B cell (primary cell): ENCODE data around the gene IL17RC. TPM values are rescaled to one million over a fixed set of nuclear protein-coding genes. Genes with fewer than 3 reads are reported as not detected.
A peak's percentile ranks its signal among the peaks of the same experiment; 100 is the strongest.

ENCODE experiments used
- ATAC-seq: fragments of 200-7000 bp; cut with Tn5 transposase; one replicate; pipeline ENCODE4 v1.10.0; 2021; ENCODE audit warnings: low read depth, mild to moderate bottlenecking, moderate number of reproducible peaks, moderate library complexity
- CTCF ChIA-PET: fragments of 350-600 bp; sonication (Branson Sonifier 250); formaldehyde crosslinking; loops from one replicate; lab custom pipeline; 2021; ENCODE audit warnings: antibody characterized with exemption, inconsistent platforms; lab: Charles Lee
- POLR2A ChIA-PET: fragments of 350-600 bp; sonication (Branson Sonifier 250); formaldehyde crosslinking; loops from one replicate; lab custom pipeline; 2021; ENCODE audit warnings: antibody characterized with exemption; lab: Charles Lee
- DNase-seq: peaks from one replicate; pipeline ENCODE4 v3.0.0; 2013
- H2AFZ ChIP-seq: 2 replicates; pipeline ENCODE4 v1.6.1; 2012; ENCODE audit warnings: mild to moderate bottlenecking, low read depth, low read length; ENCODE audit not compliant: insufficient read depth, poor library complexity, severe bottlenecking
- H3K27ac ChIP-seq, 2 donors: 1 replicate in 1 of 2; 2 replicates in 1 of 2; pipeline ENCODE4 v1.5.1; 2012 to 2013; ENCODE audit warnings: low read length in 2 of 2, mild to moderate bottlenecking in 2 of 2, moderate library complexity in 1 of 2
- H3K27me3 ChIP-seq, 4 experiments: fragments of 200-600 bp in 1 of 4; sonication (generic) in 1 of 4; replicated peaks in 1 of 4; 1 replicate in 2 of 4; 2 replicates in 2 of 4; pipeline versions ENCODE4 v1.6.1 to v1.7.0; 2013 to 2016; ENCODE audit warnings: low read length in 3 of 4, mild to moderate bottlenecking in 2 of 4, mixed read lengths in 1 of 4, moderate library complexity in 1 of 4; ENCODE audit not compliant: insufficient read depth in 4 of 4, control insufficient read depth in 3 of 4; ENCODE audit errors: control extremely low read depth in 1 of 4
- H3K36me3 ChIP-seq, 2 experiments: replicated peaks in 1 of 2; 1 replicate in 1 of 2; 2 replicates in 1 of 2; pipeline versions ENCODE4 v1.6.1 to v1.7.1; 2013; ENCODE audit warnings: low read length in 1 of 2; ENCODE audit not compliant: insufficient read depth in 2 of 2, control insufficient read depth in 1 of 2; ENCODE audit errors: control extremely low read depth in 1 of 2, extremely low read depth in 1 of 2
- H3K4me1 ChIP-seq, 2 donors: fragments of 200-600 bp in 1 of 2; sonication (generic) in 1 of 2; 1 replicate in 1 of 2; 2 replicates in 1 of 2; pipeline versions ENCODE4 v1.5.1 to v1.6.1; 2013 to 2017; ENCODE audit warnings: low read length in 2 of 2; ENCODE audit not compliant: control insufficient read depth in 2 of 2, insufficient read depth in 2 of 2
- H3K4me2 ChIP-seq: replicated peaks from 2 replicates; pipeline ENCODE3; 2012; ENCODE audit warnings: mild to moderate bottlenecking, low read depth, low read length; ENCODE audit not compliant: poor library complexity, severe bottlenecking
- H3K4me3 ChIP-seq, 5 experiments: fragments of 200-600 bp in 1 of 5; sonication (generic) in 1 of 5; 1 replicate in 3 of 5; 2 replicates in 2 of 5; pipeline versions ENCODE4 v1.5.1 to v1.7.0; 2011 to 2016; ENCODE audit warnings: low read length in 4 of 5, mild to moderate bottlenecking in 4 of 5, low read depth in 2 of 5, control low read depth in 1 of 5, moderate library complexity in 1 of 5; ENCODE audit not compliant: insufficient read depth in 1 of 5; ENCODE audit errors: control extremely low read depth in 1 of 5, extremely low read depth in 1 of 5
- H3K79me2 ChIP-seq: fragments of 200-600 bp; sonication (generic); one replicate; pipeline ENCODE4 v1.6.0; 2016; ENCODE audit warnings: low read length; ENCODE audit not compliant: control insufficient read depth, insufficient read depth
- H3K9ac ChIP-seq: fragments of 200-600 bp; sonication (generic); 2 replicates; pipeline ENCODE4 v1.6.1; 2017; ENCODE audit warnings: mild to moderate bottlenecking, low read length, moderate library complexity
- H3K9me3 ChIP-seq, 3 donors: one replicate each; pipeline versions ENCODE4 v1.6.1 to v1.7.1; 2013; ENCODE audit warnings: low read length in 2 of 3; ENCODE audit not compliant: control insufficient read depth in 2 of 3, insufficient read depth in 1 of 3; ENCODE audit errors: control extremely low read depth in 1 of 3
- H4K20me1 ChIP-seq: 2 replicates; pipeline ENCODE4 v1.6.0; 2012; ENCODE audit warnings: mild to moderate bottlenecking, low read length; ENCODE audit not compliant: insufficient read depth, control insufficient read depth, poor library complexity, severe bottlenecking
- H3K27ac Mint-ChIP-seq: one replicate; pipeline ENCODE4 v1.8.0; 2021; ENCODE audit warnings: mixed read lengths
- H3K27me3 Mint-ChIP-seq: one replicate; pipeline ENCODE4 v1.8.0; 2021; ENCODE audit warnings: mixed read lengths
- H3K4me1 Mint-ChIP-seq: one replicate; pipeline ENCODE4 v1.8.0; 2021; ENCODE audit warnings: mixed read lengths
- H3K4me3 Mint-ChIP-seq: one replicate; pipeline ENCODE4 v1.8.0; 2021; ENCODE audit warnings: mixed read lengths
- H3K9me3 Mint-ChIP-seq: one replicate; pipeline ENCODE4 v1.8.0; 2022; ENCODE audit warnings: mixed read lengths; ENCODE audit not compliant: insufficient read depth
- EZH2 ChIP-seq: IDR thresholded peaks from 2 replicates; pipeline ENCODE4 v1.6.1; 2012; ENCODE audit warnings: borderline replicate concordance, low read depth, mild to moderate bottlenecking, moderate library complexity, low read length; ENCODE audit not compliant: insufficient read depth, poor library complexity, severe bottlenecking
- WGBS: methylation state at CpG from one replicate; pipeline ENCODE4 v1.1.5; 2013; ENCODE audit warnings: missing lambda C conversion rate; ENCODE audit not compliant: insufficient coverage; 5-methylcytosine and 5-hydroxymethylcytosine counted together
- intact Hi-C: fragments of 100-400 bp; cut with micrococcal nuclease; formaldehyde crosslinking; loops from one replicate; pipeline ENCODE4 v1.10.0; 2022
- polyA plus RNA-seq: library from polyadenylated mRNA; depleted of rRNA; stranded (reverse); fragments of >200 nt; gene quantifications from 2 replicates; pipeline ENCODE4 v1.2.3, GENCODE V29; 2012
- total RNA-seq, 2 donors: library from RNA; stranded (reverse); fragments of 120-200 nt in 1 of 2; gene quantifications; 1 replicate in 1 of 2; 2 replicates in 1 of 2; pipeline versions ENCODE4 v1.2.3 to v1.2.4, GENCODE V29; 2013 to 2022
- TF ChIP-seq, protein P1 (sequence below): fragments of 200-600 bp; IDR thresholded peaks from one replicate; pipeline ENCODE4 v1.8.0; 2022; ENCODE audit warnings: antibody characterized with exemption, mild to moderate bottlenecking

The IL17RC gene
- total and polyA plus RNA-seq, 2 donors (not counting 1 experiment from before 2014, with no cell fraction given), result 0.25 to 0.98 TPM

DNA sequence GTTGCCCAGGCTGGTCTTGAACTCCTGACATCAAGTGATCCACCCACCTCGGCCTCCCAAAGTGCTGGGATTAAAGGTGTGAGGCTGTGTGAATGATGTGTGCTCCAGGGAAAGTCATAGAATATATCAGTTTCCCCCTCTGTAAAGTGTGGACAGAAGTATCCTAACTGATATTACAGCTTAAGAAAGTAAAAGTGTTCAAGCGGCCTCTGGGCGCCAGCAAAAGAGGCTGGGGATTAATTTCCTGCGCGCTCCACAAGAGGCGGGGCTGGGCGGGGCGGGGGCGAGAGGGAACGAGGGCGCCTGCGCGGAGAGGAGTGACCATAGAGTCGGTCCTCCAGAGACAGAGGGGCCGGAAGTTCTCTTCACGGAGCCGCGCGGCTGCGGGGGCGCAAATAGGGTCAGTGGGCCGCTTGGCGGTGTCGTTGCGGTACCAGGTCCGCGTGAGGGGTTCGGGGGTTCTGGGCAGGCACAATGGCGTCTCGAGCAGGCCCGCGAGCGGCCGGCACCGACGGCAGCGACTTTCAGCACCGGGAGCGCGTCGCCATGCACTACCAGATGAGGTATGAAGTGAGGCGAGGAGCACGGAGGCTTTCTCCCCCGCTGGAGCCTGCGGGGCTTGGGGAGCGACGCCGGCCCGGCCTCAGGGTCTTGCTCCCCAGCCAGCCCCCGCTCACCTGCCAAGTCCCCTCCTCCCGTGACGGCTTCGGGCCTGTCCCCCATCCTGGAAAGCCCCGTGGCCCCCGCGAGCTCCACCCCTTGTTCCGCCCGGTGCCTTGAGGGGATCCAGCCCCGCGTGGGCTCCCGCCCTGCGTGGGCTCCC lies 26.4 kb upstream of the IL17RC start, which contains the start of gene JAGN1:
JAGN1 (plus strand) TSS at position 362 of the 823 bp plus-strand sequence; CDS start at position 475, 113 bp downstream.
- peak within 1 kb of the TSS; percentile 75 for H3K4me2 ChIP-seq
- no peaks in the 10 kb centered on the region for H3K27me3 Mint-ChIP-seq
- POLR2A ChIA-PET, result interaction anchor here (0.5 to 3.1 kb wide), 14 partner anchors 43 to 494 kb away, joined by 3 to 19 read pairs (median 4); partner anchors contain the start of genes ARPC4, BRPF1, CRELD1 and IRAK2
- H3K9ac ChIP-seq, result peak within 1 kb of the TSS; percentile 100
- H3K4me1 ChIP-seq, result peaks cover 17 to 24% of the 10 kb centered on the region in 2 donors
- H3K4me3 ChIP-seq, result peak within 1 kb of the TSS; percentile 81 to 99 (median 98)
- CTCF ChIA-PET, result interaction anchor here (1.6 to 2.9 kb wide), 3 partner anchors 22 to 163 kb away, joined by 4 to 15 read pairs (median 6); partner anchors contain the start of gene CRELD1
- no peaks in the 10 kb centered on the region for H3K9me3 ChIP-seq
- no peaks in the 10 kb centered on the region for H3K27me3 ChIP-seq
- H4K20me1 ChIP-seq, result no peaks in the 10 kb centered on the region
- intact Hi-C loops, result loop anchor here (1.0 to 5.0 kb wide), 10 partner anchors 43 to 430 kb away; partner anchors contain the start of genes ARPC4, BRPF1, CRELD1 and EMC3
- H3K9me3 Mint-ChIP-seq, result no peaks in the 10 kb centered on the region
- peaks cover 38% of the 10 kb centered on the region for H3K4me1 Mint-ChIP-seq
- peak within 1 kb of the TSS; percentile 100 for H3K27ac ChIP-seq
- TF ChIP-seq EZH2, result no peak
- TF ChIP-seq, protein P1, sequence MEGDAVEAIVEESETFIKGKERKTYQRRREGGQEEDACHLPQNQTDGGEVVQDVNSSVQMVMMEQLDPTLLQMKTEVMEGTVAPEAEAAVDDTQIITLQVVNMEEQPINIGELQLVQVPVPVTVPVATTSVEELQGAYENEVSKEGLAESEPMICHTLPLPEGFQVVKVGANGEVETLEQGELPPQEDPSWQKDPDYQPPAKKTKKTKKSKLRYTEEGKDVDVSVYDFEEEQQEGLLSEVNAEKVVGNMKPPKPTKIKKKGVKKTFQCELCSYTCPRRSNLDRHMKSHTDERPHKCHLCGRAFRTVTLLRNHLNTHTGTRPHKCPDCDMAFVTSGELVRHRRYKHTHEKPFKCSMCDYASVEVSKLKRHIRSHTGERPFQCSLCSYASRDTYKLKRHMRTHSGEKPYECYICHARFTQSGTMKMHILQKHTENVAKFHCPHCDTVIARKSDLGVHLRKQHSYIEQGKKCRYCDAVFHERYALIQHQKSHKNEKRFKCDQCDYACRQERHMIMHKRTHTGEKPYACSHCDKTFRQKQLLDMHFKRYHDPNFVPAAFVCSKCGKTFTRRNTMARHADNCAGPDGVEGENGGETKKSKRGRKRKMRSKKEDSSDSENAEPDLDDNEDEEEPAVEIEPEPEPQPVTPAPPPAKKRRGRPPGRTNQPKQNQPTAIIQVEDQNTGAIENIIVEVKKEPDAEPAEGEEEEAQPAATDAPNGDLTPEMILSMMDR, result no peak
- peak; percentile 84 for ATAC-seq
- H3K79me2 ChIP-seq, result peaks cover 41% of the 10 kb centered on the region
- H3K4me3 Mint-ChIP-seq, result peak within 1 kb of the TSS; percentile 99
- DNase-seq, result peak; percentile 95
- H3K27ac Mint-ChIP-seq, result peak within 1 kb of the TSS; percentile 99
- H2AFZ ChIP-seq, result peak within 1 kb of the TSS; percentile 83
- peaks cover 3 to 16% of the 10 kb centered on the region in 2 experiments for H3K36me3 ChIP-seq
- 0% methylated on average over 61 of the region's 62 CpGs for WGBS
